WERI-Rb-1 (cell line): Measurements from ENCODE around the gene NUP62.

Source experiments
- DNase-seq: peaks from one replicate; pipeline ENCODE4 v3.0.0-alpha.2; 2020
- H3K27ac ChIP-seq: fragments of 250-450 bp; sonication (Bioruptor Pico); 2 replicates; pipeline ENCODE4 v1.5.1; 2020; ENCODE audit warnings: mild to moderate bottlenecking, moderate library complexity
- H3K27me3 ChIP-seq: fragments of 250-450 bp; sonication (Bioruptor Pico); 2 replicates; pipeline ENCODE4 v1.5.1; 2021; ENCODE audit warnings: mild to moderate bottlenecking, low read depth, moderate library complexity; ENCODE audit not compliant: insufficient read depth, severe bottlenecking
- H3K36me3 ChIP-seq: fragments of 250-450 bp; sonication (Bioruptor Pico); 2 replicates; pipeline ENCODE4 v1.5.1; 2020; ENCODE audit warnings: mild to moderate bottlenecking, moderate library complexity
- H3K4me3 ChIP-seq: 2 replicates; pipeline ENCODE4 v1.5.1; 2011; ENCODE audit warnings: low read depth, mild to moderate bottlenecking, control low read depth, low read length
- H3K9me3 ChIP-seq: fragments of 250-450 bp; sonication (Bioruptor Pico); 2 replicates; pipeline ENCODE4 v1.5.1; 2021; ENCODE audit warnings: mild to moderate bottlenecking, moderate library complexity; ENCODE audit not compliant: severe bottlenecking
- CTCF ChIP-seq: IDR thresholded peaks from 2 replicates; pipeline ENCODE4 v1.5.1; 2011; ENCODE audit warnings: low read depth, mild to moderate bottlenecking, control low read depth, inconsistent platforms, low read length

The NUP62 gene

GRCh38 chr19:49878744-49879070, 50.6 kb downstream of the NUP62 start:
- no peak for DNase-seq
- H3K4me3 ChIP-seq: no peak overlapping the region
- TF ChIP-seq CTCF: no peak
- no peaks in the 10 kb centered on the region for H3K9me3 ChIP-seq
- no peak overlapping the region for H3K27ac ChIP-seq
- no peaks in the 10 kb centered on the region for H3K27me3 ChIP-seq
- H3K36me3 ChIP-seq: peaks cover 45% of the 10 kb centered on the region

- peak; percentile 98 for DNase-seq
- Histone ChIP-seq H3K4me3 (peak overlapping the region; percentile 78), H3K27ac (peak overlapping the region; percentile 96), H3K27me3 (no peaks in the 10 kb centered on the region), H3K36me3 (peaks cover 39% of the 10 kb centered on the region), H3K9me3 (no peaks in the 10 kb centered on the region)
- TF ChIP-seq CTCF: no peak
Observed at GRCh38 chr19:49877879-49878743, 51.2 kb downstream of the NUP62 start.

- Histone ChIP-seq H3K27me3 (no peaks in the 10 kb centered on the region), H3K36me3 (peaks cover 31% of the 10 kb centered on the region), H3K27ac (peak within 1 kb of the TSS; percentile 96), H3K4me3 (peak within 1 kb of the TSS; percentile 78), H3K9me3 (no peaks in the 10 kb centered on the region)
- TF ChIP-seq CTCF: no peak
- DNase-seq: peak; percentile 98
Observed at GRCh38 chr19:49877020-49877878, 52.1 kb downstream of the NUP62 start, which contains the start of the genes AKT1S1 and TBC1D17. TSS of gene AKT1S1 (minus strand) at chr19:49877355. CDS start at chr19:49873295, 4,060 bp downstream. TSS of gene TBC1D17 (plus strand) at chr19:49877702. CDS start at chr19:49877724, 22 bp downstream.

- Histone ChIP-seq H3K27me3 (no peaks in the 10 kb centered on the region), H3K27ac (peak overlapping the region; percentile 96), H3K36me3 (peaks cover 23% of the 10 kb centered on the region), H3K4me3 (peak overlapping the region; percentile 78), H3K9me3 (no peaks in the 10 kb centered on the region)
- DNase-seq: peak; percentile 98
- no peak for TF ChIP-seq CTCF
Observed at GRCh38 chr19:49876422-49877019, 52.8 kb downstream of the NUP62 start.

GRCh38 chr19:49875857-49876421, 53.4 kb downstream of the NUP62 start:
- H3K27me3 ChIP-seq: no peaks in the 10 kb centered on the region
- peak; percentile 56 for DNase-seq
- TF ChIP-seq CTCF: no peak
- H3K9me3 ChIP-seq: no peaks in the 10 kb centered on the region
- peaks cover 17% of the 10 kb centered on the region for H3K36me3 ChIP-seq
- peak overlapping the region; percentile 78 for H3K4me3 ChIP-seq
- peak overlapping the region; percentile 96 for H3K27ac ChIP-seq
